ENCODE results near the gene KCNJ6.

DNA sequence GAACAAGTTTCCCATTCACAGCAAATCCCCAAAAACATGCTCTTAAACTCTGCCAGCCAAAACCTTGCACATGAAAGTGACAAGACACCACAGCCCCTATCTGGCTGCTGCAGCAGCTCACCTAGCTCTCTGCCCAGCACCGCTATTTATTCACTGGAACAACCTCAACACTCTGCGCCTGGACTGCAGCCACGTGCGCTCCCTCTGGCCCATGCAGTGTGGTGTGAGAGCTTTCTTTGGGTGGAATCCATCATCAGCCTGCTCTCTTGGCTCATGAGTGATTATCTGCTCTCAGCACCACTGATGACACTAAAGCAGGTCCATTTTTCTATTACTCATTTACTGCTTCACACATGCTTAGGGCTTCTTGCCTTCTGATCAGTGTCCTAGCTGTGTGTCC is 11.4 kb downstream of the KCNJ6 start:
- TF ChIP-seq PPARA (CRISPR knock-in tag; IDR thresholded peaks at IDR 0.05; ENCODE audit: borderline replicate concordance), result no peak
- TF ChIP-seq, protein P1, sequence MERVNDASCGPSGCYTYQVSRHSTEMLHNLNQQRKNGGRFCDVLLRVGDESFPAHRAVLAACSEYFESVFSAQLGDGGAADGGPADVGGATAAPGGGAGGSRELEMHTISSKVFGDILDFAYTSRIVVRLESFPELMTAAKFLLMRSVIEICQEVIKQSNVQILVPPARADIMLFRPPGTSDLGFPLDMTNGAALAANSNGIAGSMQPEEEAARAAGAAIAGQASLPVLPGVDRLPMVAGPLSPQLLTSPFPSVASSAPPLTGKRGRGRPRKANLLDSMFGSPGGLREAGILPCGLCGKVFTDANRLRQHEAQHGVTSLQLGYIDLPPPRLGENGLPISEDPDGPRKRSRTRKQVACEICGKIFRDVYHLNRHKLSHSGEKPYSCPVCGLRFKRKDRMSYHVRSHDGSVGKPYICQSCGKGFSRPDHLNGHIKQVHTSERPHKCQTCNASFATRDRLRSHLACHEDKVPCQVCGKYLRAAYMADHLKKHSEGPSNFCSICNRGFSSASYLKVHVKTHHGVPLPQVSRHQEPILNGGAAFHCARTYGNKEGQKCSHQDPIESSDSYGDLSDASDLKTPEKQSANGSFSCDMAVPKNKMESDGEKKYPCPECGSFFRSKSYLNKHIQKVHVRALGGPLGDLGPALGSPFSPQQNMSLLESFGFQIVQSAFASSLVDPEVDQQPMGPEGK (CRISPR knock-in tag; IDR thresholded peaks at IDR 0.05; ENCODE audit: borderline replicate concordance), result no peak

Measured in SK-N-SH treated with all-trans-retinoic acid at 6 μM for 48 hours (cell line).